ENCODE data around the gene INAFM2. TPM values are rescaled to one million over a fixed set of nuclear protein-coding genes. Genes with fewer than 3 reads are reported as not detected.
A peak's percentile ranks its signal among the peaks of the same experiment; 100 is the strongest.

Gene INAFM2
- total and polyA plus RNA-seq, 9 of the 15 experiments (the other 6 are each of a cell fraction or from before 2014, with no cell fraction given): 11.8 to 43.1 (median 27.2) TPM

- TF ChIP-seq ID3 (CRISPR knock-in tag; IDR thresholded peaks at IDR 0.05) (no peak), ID3 (tag; IDR thresholded peaks at IDR 0.05) (0 out of 2 replicates have a peak, but pooled peaks have one; percentile 70), SRF (CRISPR knock-in tag; IDR thresholded peaks at IDR 0.05) (0 out of 4 replicates have a peak, but pooled peaks of 1 of the 2 experiments have one; percentile 40), HMBOX1 (IDR thresholded peaks at IDR 0.05) (no peak), EWSR1 (IDR thresholded peaks at IDR 0.05; ENCODE audit: borderline replicate concordance, low read depth, partially characterized antibody) (no peak), NR4A1 (CRISPR knock-in tag; IDR thresholded peaks at IDR 0.05) (no peak), NR4A1 (tag; IDR thresholded peaks at IDR 0.05) (no peak), THAP7 (CRISPR knock-in tag; IDR thresholded peaks at IDR 0.05) (no peak), KLF6 (CRISPR knock-in tag; IDR thresholded peaks at IDR 0.05; ENCODE audit: borderline replicate concordance) (no peak), ZNF75A (CRISPR knock-in tag; IDR thresholded peaks at IDR 0.05) (no peak), SREBF1 (IDR thresholded peaks at IDR 0.05; ENCODE audit: borderline replicate concordance, low read depth, low read length) (no peak), ATF6 (CRISPR knock-in tag; IDR thresholded peaks at IDR 0.05) (peak; percentile 95), AFF1 (IDR thresholded peaks at IDR 0.05; ENCODE audit: low read depth in 1 of 2, partially characterized antibody in 2 of 2) (no peak), NEUROD1 (IDR thresholded peaks at IDR 0.05; ENCODE audit: borderline replicate concordance, low read depth, low read length, partially characterized antibody) (no peak), ZNF23 (CRISPR knock-in tag; IDR thresholded peaks at IDR 0.05) (no peak), PHTF2 (CRISPR knock-in tag; IDR thresholded peaks at IDR 0.05) (no peak), ATF7 (IDR thresholded peaks at IDR 0.05) (peak; percentile 58; the same call in 1 of the 2 replicates), GTF2A2 (tag; IDR thresholded peaks at IDR 0.05) (no peak)
Observed at GRCh38 chr15:40367686-40368611, 44.5 kb downstream of the INAFM2 start (continued).

All from K562 (cell line).